ENCODE results near the gene C15orf61. TPM values are rescaled to one million over a fixed set of nuclear protein-coding genes. Genes with fewer than 3 reads are reported as not detected.

C15orf61 gene
- total RNA-seq, 4 donors from 2014 or later: 8.2 to 19.0 (median 13.5) TPM

DNA sequence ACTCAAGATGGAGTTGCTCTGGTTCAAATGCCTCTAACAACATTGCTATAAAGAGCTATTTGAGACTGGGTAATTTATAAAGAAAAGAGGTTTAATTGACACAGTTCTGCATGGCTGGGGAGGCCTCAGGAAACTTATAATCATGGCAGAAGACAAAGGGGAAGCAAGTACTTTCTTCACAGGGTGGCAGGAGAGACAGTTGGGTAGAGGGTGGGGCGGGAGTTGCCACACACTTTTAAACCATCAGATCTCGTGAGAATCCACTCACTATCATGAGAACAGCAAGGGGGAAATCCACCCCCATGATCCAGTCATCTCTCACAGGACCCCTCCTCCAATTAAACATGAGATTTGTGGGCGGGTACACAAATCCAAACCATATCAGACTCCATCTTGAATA lies 52.3 kb downstream of the C15orf61 start:
- DNase-seq (ENCODE audit: low spot score in 2 of 2): no peak
- no peak overlapping the region for H3K4me3 ChIP-seq (ENCODE audit: low read depth, poor library complexity, severe bottlenecking)
- 86 to 88% methylated on average over 3 of the region's 3 CpGs for WGBS, 2 donors
- intact Hi-C loops (cut with DNase I; ENCODE audit: low total_unique reads): no loop called here
- no peak for TF ChIP-seq POLR2A (IDR thresholded peaks at IDR 0.05)
- TF ChIP-seq CTCF (IDR thresholded peaks at IDR 0.05): no peak

DNA sequence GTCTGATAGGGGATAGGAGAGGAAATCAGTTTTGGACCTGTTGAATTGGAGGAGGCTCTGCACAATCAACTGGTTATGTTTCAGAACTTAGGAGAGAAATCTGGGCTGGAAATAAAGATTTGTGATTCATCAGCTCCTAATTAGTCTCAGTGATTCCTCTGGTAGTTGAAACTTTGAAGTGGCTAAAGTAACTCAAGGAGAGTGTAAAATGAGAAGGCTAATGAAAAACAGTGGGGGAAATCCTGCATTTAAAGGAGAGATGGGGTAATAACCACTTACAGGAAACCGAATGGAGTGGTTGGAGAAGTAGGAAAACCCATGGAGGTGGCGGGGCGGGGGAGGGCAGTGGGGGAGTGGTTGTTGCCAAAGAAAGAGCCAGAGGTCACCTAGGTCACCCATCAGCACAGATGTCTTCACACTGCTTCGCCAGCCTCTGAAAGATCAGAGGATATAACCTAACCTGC lies 54.1 kb downstream of the C15orf61 start:
- DNase-seq (ENCODE audit: low spot score in 2 of 2): no peak
- intact Hi-C loops (cut with DNase I; ENCODE audit: low total_unique reads): no loop called here
- TF ChIP-seq POLR2A (IDR thresholded peaks at IDR 0.05) (no peak), CTCF (IDR thresholded peaks at IDR 0.05) (no peak)
- WGBS, 2 donors: 79 to 81% methylated on average over 4 of the region's 4 CpGs
- H3K4me3 ChIP-seq (ENCODE audit: low read depth, poor library complexity, severe bottlenecking): no peak overlapping the region

- TF ChIP-seq POLR2A (IDR thresholded peaks at IDR 0.05) (no peak), CTCF (IDR thresholded peaks at IDR 0.05) (no peak)
- no peak overlapping the region for H3K4me3 ChIP-seq (ENCODE audit: low read depth, poor library complexity, severe bottlenecking)
- 95 to 96% methylated on average over 4 of the region's 4 CpGs for WGBS, 2 donors
- intact Hi-C loops (cut with DNase I; ENCODE audit: low total_unique reads): no loop called here
- DNase-seq (ENCODE audit: low spot score in 2 of 2): no peak
Measured at GRCh38 chr15:67578020-67578600, 57.2 kb downstream of the C15orf61 start.

DNA sequence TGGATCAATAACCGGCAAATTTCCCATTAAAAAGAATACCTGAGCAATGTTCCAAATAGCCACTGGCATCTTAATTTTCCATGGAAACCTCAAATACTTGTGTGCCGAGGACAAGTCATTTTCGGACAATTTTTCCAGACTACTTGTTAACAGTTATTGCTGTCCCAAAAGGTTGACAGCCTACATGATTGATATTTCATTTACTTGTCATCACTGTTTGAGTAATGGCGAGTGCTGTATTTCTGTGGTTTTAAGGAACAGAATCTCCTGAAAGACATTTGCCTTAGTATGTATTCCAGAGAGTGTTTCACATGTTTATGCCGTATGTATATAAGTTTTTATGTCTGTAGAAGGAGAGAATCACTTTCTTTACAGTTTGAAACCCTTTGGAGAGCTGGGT lies 58.2 kb downstream of the C15orf61 start:
- 85 to 86% methylated on average over 5 of the region's 5 CpGs for WGBS, 2 donors
- no peak for DNase-seq (ENCODE audit: low spot score in 2 of 2)
- intact Hi-C loops (cut with DNase I; ENCODE audit: low total_unique reads): no loop called here
- no peak overlapping the region for H3K4me3 ChIP-seq (ENCODE audit: low read depth, poor library complexity, severe bottlenecking)
- TF ChIP-seq CTCF (IDR thresholded peaks at IDR 0.05) (no peak), POLR2A (IDR thresholded peaks at IDR 0.05) (no peak)

Other genes with a start within 250 kb of the C15orf61 start
- gene MAP2K5, start 21.6 kb downstream of the C15orf61 start, total RNA-seq: 10 to 100 TPM in 1 of 4 donors, 1 to 10 TPM in 3; 8.0 to 14.0 (median 9.1) TPM

Measured in lower leg skin (tissue), 4 donors.